ENCODE measurements around the gene ARF1.

Gene ARF1

GRCh38 chr1:228123505-228123904, 41.0 kb downstream of the ARF1 start:
- DNase-seq (ENCODE audit: low read depth): no peak

GRCh38 chr1:228125185-228125584, 42.7 kb downstream of the ARF1 start:
- DNase-seq (ENCODE audit: low read depth): no peak

GRCh38 chr1:228131766-228132165, 49.3 kb downstream of the ARF1 start:
- no peak for DNase-seq (ENCODE audit: low read depth)

- DNase-seq (ENCODE audit: low read depth): no peak
These were observed 52.1 kb downstream of the ARF1 start for GRCh38 chr1:228134591-228134990.

GRCh38 chr1:228136901-228137300, 54.4 kb downstream of the ARF1 start:
- DNase-seq (ENCODE audit: low read depth): no peak

- DNase-seq (ENCODE audit: low read depth): no peak
These were observed 57.0 kb downstream of the ARF1 start for GRCh38 chr1:228139406-228139930.

- DNase-seq (ENCODE audit: low read depth): peak; percentile 100
These were observed 57.6 kb downstream of the ARF1 start, which contains the start of gene GUK1 for GRCh38 chr1:228139931-228140723. GUK1 (plus strand) TSS chr1:228140279; CDS start chr1:228140303, 24 bp downstream.

GRCh38 chr1:228140724-228141225, 58.3 kb downstream of the ARF1 start:
- DNase-seq (ENCODE audit: low read depth): no peak

GRCh38 chr1:228141226-228142044, 58.9 kb downstream of the ARF1 start:
- no peak for DNase-seq (ENCODE audit: low read depth)

GRCh38 chr1:228142155-228142691, 59.7 kb downstream of the ARF1 start:
- no peak for DNase-seq (ENCODE audit: low read depth)

GRCh38 chr1:228142701-228143136, 60.2 kb downstream of the ARF1 start:
- no peak for DNase-seq (ENCODE audit: low read depth)

GRCh38 chr1:228143480-228144192, 61.1 kb downstream of the ARF1 start:
- no peak for DNase-seq (ENCODE audit: low read depth)

GRCh38 chr1:228144193-228144992, 61.9 kb downstream of the ARF1 start:
- DNase-seq (ENCODE audit: low read depth): no peak

- no peak for DNase-seq (ENCODE audit: low read depth)
These were observed 62.5 kb downstream of the ARF1 start for GRCh38 chr1:228144993-228145343.

- no peak for DNase-seq (ENCODE audit: low read depth)
These were observed 63.2 kb downstream of the ARF1 start for GRCh38 chr1:228145463-228146416.

- no peak for DNase-seq (ENCODE audit: low read depth)
These were observed 64.1 kb downstream of the ARF1 start for GRCh38 chr1:228146417-228147150.

- DNase-seq (ENCODE audit: low read depth): no peak
These were observed 64.7 kb downstream of the ARF1 start for GRCh38 chr1:228147151-228147693.

GRCh38 chr1:228147768-228148167, 65.3 kb downstream of the ARF1 start:
- no peak for DNase-seq (ENCODE audit: low read depth)
